ENCODE measurements around the gene PHC2.

PHC2 gene

GRCh38 chr1:33402206-33402605, 28.7 kb downstream of the PHC2 start:
- no peak overlapping the region for H2AFZ ChIP-seq
- TF ChIP-seq CTCF (IDR thresholded peaks at IDR 0.05) = no peak
- H3K27me3 ChIP-seq (ENCODE audit: control insufficient read depth, insufficient read depth, low read length) = no peaks in the 10 kb centered on the region
- no peak overlapping the region for H3K27ac ChIP-seq
- no peak overlapping the region for H3K9ac ChIP-seq
- H3K4me2 ChIP-seq (ENCODE audit: low read length) = no peak overlapping the region
- H3K79me2 ChIP-seq = no peaks in the 10 kb centered on the region
- no peaks in the 10 kb centered on the region for H3K36me3 ChIP-seq (ENCODE audit: control insufficient read depth, insufficient read depth, low read length)
- no peaks in the 10 kb centered on the region for H3K4me1 ChIP-seq
- no peak overlapping the region for H3K4me3 ChIP-seq (ENCODE audit: low read depth, low read length)
- H3K9me3 ChIP-seq (ENCODE audit: control insufficient read depth, low read length) = peaks cover 4% of the 10 kb centered on the region

- H3K4me2 ChIP-seq (ENCODE audit: low read length) = no peak overlapping the region
- no peaks in the 10 kb centered on the region for H3K4me1 ChIP-seq
- H3K36me3 ChIP-seq (ENCODE audit: control insufficient read depth, insufficient read depth, low read length) = no peaks in the 10 kb centered on the region
- no peak overlapping the region for H3K9ac ChIP-seq
- TF ChIP-seq CTCF (IDR thresholded peaks at IDR 0.05) = no peak
- H3K27ac ChIP-seq = no peak overlapping the region
- no peak overlapping the region for H3K4me3 ChIP-seq (ENCODE audit: low read depth, low read length)
- peaks cover 3% of the 10 kb centered on the region for H3K9me3 ChIP-seq (ENCODE audit: control insufficient read depth, low read length)
- no peak overlapping the region for H2AFZ ChIP-seq
- no peaks in the 10 kb centered on the region for H3K79me2 ChIP-seq
- H3K27me3 ChIP-seq (ENCODE audit: control insufficient read depth, insufficient read depth, low read length) = no peaks in the 10 kb centered on the region
Observed at GRCh38 chr1:33401471-33401870, 29.4 kb downstream of the PHC2 start.

- no peaks in the 10 kb centered on the region for H3K79me2 ChIP-seq
- no peaks in the 10 kb centered on the region for H3K36me3 ChIP-seq (ENCODE audit: control insufficient read depth, insufficient read depth, low read length)
- H3K27me3 ChIP-seq (ENCODE audit: control insufficient read depth, insufficient read depth, low read length) = no peaks in the 10 kb centered on the region
- no peaks in the 10 kb centered on the region for H3K9me3 ChIP-seq (ENCODE audit: control insufficient read depth, low read length)
- H2AFZ ChIP-seq = no peak overlapping the region
- H3K4me2 ChIP-seq (ENCODE audit: low read length) = no peak overlapping the region
- H3K4me3 ChIP-seq (ENCODE audit: low read depth, low read length) = no peak overlapping the region
- no peak overlapping the region for H3K27ac ChIP-seq
- H3K9ac ChIP-seq = no peak overlapping the region
- no peaks in the 10 kb centered on the region for H3K4me1 ChIP-seq
- TF ChIP-seq CTCF (IDR thresholded peaks at IDR 0.05) = no peak
Observed at GRCh38 chr1:33400153-33400911, 30.6 kb downstream of the PHC2 start.

- Histone ChIP-seq H3K9me3 (ENCODE audit: control insufficient read depth, low read length) (no peaks in the 10 kb centered on the region), H3K4me3 (ENCODE audit: low read depth, low read length) (no peak overlapping the region), H3K4me2 (ENCODE audit: low read length) (no peak overlapping the region), H3K4me1 (no peaks in the 10 kb centered on the region), H3K79me2 (no peaks in the 10 kb centered on the region), H3K9ac (no peak overlapping the region), H3K36me3 (ENCODE audit: control insufficient read depth, insufficient read depth, low read length) (no peaks in the 10 kb centered on the region), H3K27ac (no peak overlapping the region), H2AFZ (no peak overlapping the region), H3K27me3 (ENCODE audit: control insufficient read depth, insufficient read depth, low read length) (no peaks in the 10 kb centered on the region)
- no peak for TF ChIP-seq CTCF (IDR thresholded peaks at IDR 0.05)
Observed at GRCh38 chr1:33399375-33399774, 31.5 kb downstream of the PHC2 start.

GRCh38 chr1:33397994-33398393, 32.9 kb downstream of the PHC2 start:
- Histone ChIP-seq H3K4me1 (no peaks in the 10 kb centered on the region), H3K4me3 (ENCODE audit: low read depth, low read length) (no peak overlapping the region), H3K36me3 (ENCODE audit: control insufficient read depth, insufficient read depth, low read length) (no peaks in the 10 kb centered on the region), H3K9me3 (ENCODE audit: control insufficient read depth, low read length) (no peaks in the 10 kb centered on the region), H3K4me2 (ENCODE audit: low read length) (no peak overlapping the region), H3K9ac (no peak overlapping the region), H2AFZ (no peak overlapping the region), H3K27me3 (ENCODE audit: control insufficient read depth, insufficient read depth, low read length) (no peaks in the 10 kb centered on the region), H3K27ac (no peak overlapping the region), H3K79me2 (no peaks in the 10 kb centered on the region)
- TF ChIP-seq CTCF (IDR thresholded peaks at IDR 0.05) = no peak

All from parathyroid adenoma (tissue), 2 donors.